Stimulated activated CD8-positive, alpha-beta memory T cell treated with anti-CD3 and anti-CD28 coated beads, Interleukin-4, amount 100 ng/mL, for 1 hour (primary cell): Measurements from ENCODE around the gene DYRK1B.
"Not testable (repeated sequence)": the region's sequence is repeated elsewhere in the genome, so short reads cannot be mapped to it uniquely, and the experiment has no call there.

ENCODE experiments used
- DNase-seq, 2 donors: peaks; one replicate each; pipeline ENCODE4 v3.0.0-alpha.2; 2020; ENCODE audit warnings: low read depth in 2 of 2, low spot score in 1 of 2

The DYRK1B gene

GRCh38 chr19:39811064-39811463 is 22.9 kb downstream of the DYRK1B start:
- no peak for DNase-seq

DNA sequence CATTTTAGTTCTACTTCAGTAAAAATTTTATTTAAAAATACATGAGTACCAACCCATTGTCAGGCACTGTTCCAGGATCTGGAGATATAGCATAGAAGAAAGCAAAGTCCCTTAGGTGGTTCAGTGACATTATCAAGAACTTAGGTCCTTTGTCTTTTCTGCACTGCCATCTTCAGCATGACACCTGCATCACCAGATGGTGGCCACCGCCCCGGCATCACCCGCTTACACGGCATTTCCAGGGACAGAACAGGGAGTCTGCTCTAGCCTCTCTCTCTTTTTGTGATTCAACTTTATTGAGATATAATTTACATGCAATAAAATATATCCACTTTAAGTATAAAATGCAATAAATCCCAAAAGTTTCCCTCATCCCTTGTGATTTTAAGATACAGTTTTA is 23.5 kb downstream of the DYRK1B start:
- no peak for DNase-seq

DNA sequence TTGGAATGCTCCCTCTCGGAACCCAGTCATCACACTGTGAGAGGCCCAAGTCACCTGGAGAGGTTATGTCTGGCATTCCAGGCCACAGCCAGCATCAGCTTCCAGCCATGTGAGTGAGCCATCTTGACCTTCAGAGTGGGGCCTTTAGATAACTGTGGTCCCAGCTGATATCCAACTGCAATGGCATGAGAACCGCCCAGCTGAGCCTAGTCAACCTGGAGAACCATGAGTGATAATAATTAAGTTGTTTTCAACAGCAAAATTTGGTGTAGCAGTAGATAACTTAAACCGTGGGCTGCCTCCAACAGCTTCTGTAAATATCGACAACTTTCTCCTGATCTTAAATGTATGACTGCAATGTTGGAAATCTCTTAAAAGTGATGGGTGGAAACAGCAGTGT is 24.6 kb downstream of the DYRK1B start:
- no peak for DNase-seq

DNA sequence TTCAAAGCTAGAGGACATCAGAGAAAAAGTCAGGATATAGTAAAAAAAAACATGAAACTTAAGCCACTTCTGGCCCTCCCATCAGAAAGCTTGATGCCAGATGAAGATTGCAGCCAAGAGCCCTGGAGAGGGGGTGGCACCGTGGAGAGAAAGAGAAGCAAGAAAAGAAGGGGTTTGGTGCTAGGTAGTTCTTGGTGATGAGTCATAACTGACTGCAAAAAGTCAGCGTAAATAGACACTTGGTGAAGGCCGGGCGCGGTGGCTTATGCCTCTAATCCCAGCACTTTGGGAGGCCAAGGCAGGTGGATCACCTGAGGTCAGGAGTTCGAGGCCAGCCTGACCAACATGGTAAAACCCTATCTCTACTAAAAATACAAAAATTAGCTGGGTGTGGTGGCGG is 25.3 kb downstream of the DYRK1B start:
- not testable (repeated sequence) for DNase-seq

- DNase-seq: no peak
These were observed 26.1 kb downstream of the DYRK1B start for GRCh38 chr19:39807846-39808364.

DNA sequence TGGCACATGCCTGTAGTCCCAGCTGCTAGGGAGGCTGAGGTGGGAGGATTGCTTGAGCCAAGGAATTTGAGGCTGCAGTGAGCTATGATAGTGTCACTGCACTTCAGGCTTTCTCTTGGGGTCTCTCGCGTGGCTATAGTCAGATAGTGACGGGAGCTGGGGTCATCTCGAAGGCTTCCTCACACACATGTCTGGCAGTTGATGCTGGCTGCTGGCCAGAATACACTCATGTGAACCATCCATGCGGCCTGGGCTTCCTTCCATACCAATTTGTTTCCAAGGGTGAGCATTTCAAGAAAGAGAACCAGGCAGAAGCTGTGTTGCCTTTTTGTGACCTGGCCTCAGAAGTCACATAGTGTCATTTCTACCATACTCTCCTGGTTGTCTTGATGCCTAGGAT is 28.9 kb downstream of the DYRK1B start:
- no peak for DNase-seq

DNA sequence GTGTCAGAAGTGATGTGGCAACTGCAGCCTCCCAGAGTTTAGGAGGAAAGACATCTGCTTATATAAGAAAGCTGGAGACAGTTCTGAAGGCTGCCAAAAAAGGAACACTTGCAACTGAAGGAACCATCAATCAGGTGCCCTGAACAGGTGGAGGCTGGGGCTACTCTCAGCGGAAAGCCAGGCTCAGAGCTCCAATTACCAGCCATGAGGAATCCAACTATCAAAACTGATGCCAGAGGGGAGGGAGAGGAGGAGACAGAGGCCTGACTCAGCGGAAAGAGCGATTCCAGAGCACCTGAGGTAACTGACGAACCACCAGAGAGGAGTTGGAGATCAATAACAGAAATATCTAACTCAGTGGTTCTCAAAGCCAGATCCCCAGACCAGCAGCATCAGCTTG is 31.0 kb downstream of the DYRK1B start:
- DNase-seq: no peak

GRCh38 chr19:39797083-39797482 is 36.9 kb downstream of the DYRK1B start:
- no peak for DNase-seq

DNA sequence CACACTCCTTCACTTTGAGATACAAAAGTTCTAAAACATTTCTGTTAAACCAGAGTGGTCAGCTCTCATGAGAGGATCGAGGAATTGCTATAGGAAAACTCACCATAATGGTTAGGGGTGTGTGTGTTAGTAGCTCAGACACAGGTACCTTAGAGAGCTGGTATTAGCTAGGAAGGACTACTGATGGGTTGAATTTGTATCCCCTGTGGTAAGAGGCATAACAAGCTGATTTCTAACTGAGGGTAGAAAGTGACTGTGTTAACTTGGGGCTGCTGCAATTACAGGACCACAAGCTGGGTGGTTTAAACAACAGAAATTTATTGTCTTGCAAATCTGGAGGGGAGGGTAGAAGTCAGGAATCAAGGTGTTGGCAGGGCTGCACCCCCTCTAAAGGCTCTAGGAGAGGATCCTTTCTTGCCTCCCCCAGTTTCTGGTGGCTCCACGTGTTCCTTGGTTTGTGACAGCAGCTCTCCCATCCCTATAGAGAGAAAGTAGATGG is 37.9 kb downstream of the DYRK1B start:
- DNase-seq: no peak

DNA sequence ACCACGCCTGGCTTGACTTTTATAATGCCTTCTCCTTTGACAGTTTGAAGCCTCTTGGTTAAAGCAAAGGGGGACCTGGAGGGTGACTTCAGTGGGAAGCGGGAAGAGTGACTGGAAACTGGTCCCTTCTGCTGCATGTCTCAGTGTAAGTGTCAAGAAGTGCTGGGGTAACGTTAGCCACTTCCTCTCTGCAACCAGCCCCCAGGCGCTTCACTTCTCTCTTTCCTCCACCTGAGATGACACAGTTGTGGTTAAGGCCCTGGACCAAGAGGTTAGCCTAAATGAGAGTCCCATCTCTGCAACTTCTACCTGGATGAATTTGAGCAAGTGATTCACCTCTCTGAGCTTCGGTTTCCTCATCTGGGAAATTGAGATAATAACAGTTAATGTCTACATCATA is 39.0 kb downstream of the DYRK1B start:
- DNase-seq: no peak

DNA sequence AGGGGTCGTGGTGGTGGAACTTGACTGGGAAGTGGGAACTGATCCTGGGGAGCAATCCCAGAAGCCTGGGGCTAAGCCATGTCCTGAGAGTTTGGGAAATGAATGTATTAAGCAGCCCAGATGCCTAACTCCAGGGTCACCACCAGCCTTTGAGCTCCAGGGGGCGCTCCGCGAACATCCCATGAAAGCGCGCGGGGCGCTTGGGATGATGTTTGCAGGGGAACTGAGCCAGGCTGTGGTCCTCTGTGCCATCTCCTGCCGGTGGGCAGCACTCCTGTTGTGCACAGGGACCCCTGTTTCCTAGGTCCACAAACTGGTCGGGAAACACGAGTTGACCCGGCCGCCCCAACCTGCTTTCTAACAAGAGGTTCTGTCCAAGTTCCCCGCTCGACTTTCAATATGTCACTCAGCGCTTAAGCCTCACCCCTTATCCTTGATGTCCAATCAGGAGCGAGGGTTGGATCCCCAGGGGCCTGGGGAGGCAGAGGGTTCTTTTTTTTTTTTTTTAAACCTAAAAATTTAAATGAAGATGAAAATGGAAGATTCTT is 40.9 kb downstream of the DYRK1B start:
- DNase-seq: peak; percentile 36 to 57

DNA sequence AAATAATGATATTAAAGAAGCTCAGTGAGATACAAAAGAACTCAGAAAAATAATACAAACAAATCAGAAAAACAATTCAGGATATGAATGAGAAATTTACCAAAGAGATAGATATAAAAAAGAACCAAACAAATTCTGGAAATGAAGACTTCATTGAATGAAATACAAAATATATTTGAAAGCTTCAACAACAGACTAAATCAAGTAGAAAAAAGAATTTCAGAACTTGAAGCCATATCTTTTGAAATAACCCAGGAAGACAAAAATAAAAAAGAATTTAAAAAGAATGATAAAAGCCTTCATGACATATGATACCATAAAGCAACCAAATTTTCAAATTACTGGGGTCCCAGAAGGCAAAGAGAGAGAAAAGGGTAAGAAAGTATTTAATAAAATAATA is 45.7 kb downstream of the DYRK1B start:
- no peak for DNase-seq

GRCh38 chr19:39780894-39781293 is 53.1 kb downstream of the DYRK1B start:
- no peak for DNase-seq

- no peak for DNase-seq
These were observed 55.2 kb downstream of the DYRK1B start, which contains the start of gene LEUTX for GRCh38 chr19:39778763-39779162. Gene LEUTX, plus strand, starts transcription at chr19:39778854. Its CDS starts 67 bp downstream, at chr19:39778921.
